Colonic mucosa (tissue), 4 donors: Measurements from ENCODE around the gene PRKAG2. TPM values are rescaled to one million over a fixed set of nuclear protein-coding genes. Genes with fewer than 3 reads are reported as not detected.
A peak's percentile ranks its signal among the peaks of the same experiment; 100 is the strongest.
"Not testable (repeated sequence)": the region's sequence is repeated elsewhere in the genome, so short reads cannot be mapped to it uniquely, and the experiment has no call there.

Source experiments
- DNase-seq: peaks from one replicate; pipeline ENCODE4 v3.0.0-alpha.2; 2020
- H3K27ac ChIP-seq: fragments of 200-600 bp; one replicate; pipeline ENCODE4 v1.8.0; 2021
- H3K27me3 ChIP-seq: fragments of 200-600 bp; one replicate; pipeline ENCODE4 v1.8.0; 2021
- H3K36me3 ChIP-seq: fragments of 200-600 bp; one replicate; pipeline ENCODE4 v1.8.0; 2021
- H3K4me1 ChIP-seq: fragments of 200-600 bp; one replicate; pipeline ENCODE4 v1.8.0; 2021; ENCODE audit warnings: mild to moderate bottlenecking
- H3K4me3 ChIP-seq: fragments of 200-600 bp; one replicate; pipeline ENCODE4 v1.8.0; 2021
- H3K9ac ChIP-seq, 2 donors: one replicate each; pipeline ENCODE4 v1.7.0; 2013; ENCODE audit warnings: control low read depth in 2 of 2, low read depth in 2 of 2, low read length in 2 of 2
- H3K9me3 ChIP-seq: fragments of 200-600 bp; one replicate; pipeline ENCODE4 v1.8.0; 2021
- intact Hi-C: fragments of 100-400 bp; cut with DNase I; formaldehyde crosslinking; loops from one replicate; pipeline ENCODE4 v1.14.1; 2022
- total RNA-seq, 2 donors: library from RNA; stranded (reverse); fragmentation: NEBNext Ultra II Directional in 1 of 2; extraction: Animal tissue kit (Norgen Biotek cat#: 25700) in 1 of 2; gene quantifications; one replicate each; pipeline ENCODE4 v1.2.1, GENCODE V29; 2021
- TF ChIP-seq, protein P1 (sequence below): fragments of 200-600 bp; IDR thresholded peaks from one replicate; pipeline ENCODE4 v1.8.0; 2022; ENCODE audit warnings: antibody characterized with exemption, mild to moderate bottlenecking
- donor health status: healthy.
- donor health status: DM: no; HTN: no; CAD: no.
- donor health status: DM: no; HTN: no; CAD: no.

The PRKAG2 gene
- total RNA-seq, 2 donors from 2014 or later: 36.3 to 42.0 TPM

DNA sequence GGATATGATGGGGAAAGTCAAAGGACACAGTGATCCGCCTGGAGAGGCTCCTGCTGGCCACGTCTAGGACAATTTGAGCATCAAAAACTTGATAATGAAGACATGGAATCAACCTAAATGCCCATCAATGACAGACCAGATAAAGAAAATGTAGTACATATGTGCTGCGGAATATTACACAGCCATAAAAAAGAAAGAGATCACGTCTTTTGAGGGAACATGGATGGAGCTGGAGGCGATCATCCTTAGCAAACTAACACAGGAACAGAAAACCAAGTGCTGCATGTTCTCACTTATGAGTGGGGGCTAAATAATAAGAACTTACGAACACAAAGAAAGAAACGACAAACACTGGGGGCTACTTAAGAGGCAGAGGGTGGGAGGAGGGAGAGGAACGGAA, 124.9 kb downstream of the PRKAG2 start:
- Histone ChIP-seq H3K9me3 (no peaks in the 10 kb centered on the region), H3K27ac (no peak overlapping the region), H3K9ac (no peak overlapping the region), H3K27me3 (no peaks in the 10 kb centered on the region), H3K4me1 (peaks cover 14% of the 10 kb centered on the region), H3K4me3 (no peak overlapping the region), H3K36me3 (no peaks in the 10 kb centered on the region)
- TF ChIP-seq, protein P1, sequence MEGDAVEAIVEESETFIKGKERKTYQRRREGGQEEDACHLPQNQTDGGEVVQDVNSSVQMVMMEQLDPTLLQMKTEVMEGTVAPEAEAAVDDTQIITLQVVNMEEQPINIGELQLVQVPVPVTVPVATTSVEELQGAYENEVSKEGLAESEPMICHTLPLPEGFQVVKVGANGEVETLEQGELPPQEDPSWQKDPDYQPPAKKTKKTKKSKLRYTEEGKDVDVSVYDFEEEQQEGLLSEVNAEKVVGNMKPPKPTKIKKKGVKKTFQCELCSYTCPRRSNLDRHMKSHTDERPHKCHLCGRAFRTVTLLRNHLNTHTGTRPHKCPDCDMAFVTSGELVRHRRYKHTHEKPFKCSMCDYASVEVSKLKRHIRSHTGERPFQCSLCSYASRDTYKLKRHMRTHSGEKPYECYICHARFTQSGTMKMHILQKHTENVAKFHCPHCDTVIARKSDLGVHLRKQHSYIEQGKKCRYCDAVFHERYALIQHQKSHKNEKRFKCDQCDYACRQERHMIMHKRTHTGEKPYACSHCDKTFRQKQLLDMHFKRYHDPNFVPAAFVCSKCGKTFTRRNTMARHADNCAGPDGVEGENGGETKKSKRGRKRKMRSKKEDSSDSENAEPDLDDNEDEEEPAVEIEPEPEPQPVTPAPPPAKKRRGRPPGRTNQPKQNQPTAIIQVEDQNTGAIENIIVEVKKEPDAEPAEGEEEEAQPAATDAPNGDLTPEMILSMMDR: no peak
- DNase-seq: no peak
- intact Hi-C loops: loop anchor here (10.0 kb wide), 1 partner anchor 287 kb away; no protein-coding TSS in a partner anchor

DNA sequence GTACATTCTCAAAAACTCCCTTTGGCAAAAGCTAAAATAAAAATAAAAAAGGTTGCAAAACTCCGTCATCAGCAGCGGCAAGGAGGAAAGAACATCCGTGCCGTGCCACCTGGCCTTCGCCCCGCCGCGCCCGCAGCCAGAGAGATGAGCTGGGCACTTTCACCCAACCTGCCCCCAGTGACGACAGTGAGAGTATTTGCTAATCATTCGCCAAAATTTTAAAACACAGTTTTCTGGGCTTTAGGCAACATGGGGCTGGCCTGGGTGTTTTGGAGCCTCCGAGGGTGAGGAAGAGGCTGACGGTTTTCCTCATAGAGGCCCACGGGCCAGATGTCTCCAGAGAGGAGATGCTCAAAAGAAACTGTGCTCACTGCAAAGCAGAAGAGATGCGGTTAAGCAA, 128.2 kb downstream of the PRKAG2 start:
- no peaks in the 10 kb centered on the region for H3K27me3 ChIP-seq
- TF ChIP-seq, protein P1: no peak
- H3K4me3 ChIP-seq: no peak overlapping the region
- no peak overlapping the region for H3K27ac ChIP-seq
- H3K36me3 ChIP-seq: no peaks in the 10 kb centered on the region
- no peaks in the 10 kb centered on the region for H3K9me3 ChIP-seq
- no peak overlapping the region for H3K9ac ChIP-seq
- DNase-seq: no peak
- H3K4me1 ChIP-seq: peaks cover 12% of the 10 kb centered on the region
- intact Hi-C loops: no loop called here

DNA sequence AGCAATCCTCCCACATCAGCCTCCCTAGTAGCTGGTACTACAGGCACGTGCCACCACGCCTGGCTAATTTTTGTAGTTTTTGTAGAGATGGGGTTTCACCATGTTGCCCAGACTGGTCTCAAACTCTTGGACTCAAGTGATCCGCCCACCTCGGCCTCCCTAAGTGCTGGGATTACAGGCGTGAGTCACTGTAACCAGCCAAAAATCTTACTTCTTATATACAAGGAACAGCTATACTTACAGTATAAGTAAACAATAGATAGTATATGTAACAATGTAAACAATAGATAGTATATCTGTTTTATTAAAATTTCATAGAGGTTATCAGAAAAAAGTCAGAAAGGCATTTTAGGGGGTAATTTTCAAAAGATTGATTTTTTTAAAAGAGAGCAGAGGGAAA, 128.9 kb downstream of the PRKAG2 start:
- H3K4me3 ChIP-seq, H3K27me3 ChIP-seq, H3K27ac ChIP-seq, H3K36me3 ChIP-seq, H3K9ac ChIP-seq, H3K9me3 ChIP-seq, DNase-seq, intact Hi-C loops: not testable (repeated sequence)
- peaks cover 12% of the 10 kb centered on the region for H3K4me1 ChIP-seq

DNA sequence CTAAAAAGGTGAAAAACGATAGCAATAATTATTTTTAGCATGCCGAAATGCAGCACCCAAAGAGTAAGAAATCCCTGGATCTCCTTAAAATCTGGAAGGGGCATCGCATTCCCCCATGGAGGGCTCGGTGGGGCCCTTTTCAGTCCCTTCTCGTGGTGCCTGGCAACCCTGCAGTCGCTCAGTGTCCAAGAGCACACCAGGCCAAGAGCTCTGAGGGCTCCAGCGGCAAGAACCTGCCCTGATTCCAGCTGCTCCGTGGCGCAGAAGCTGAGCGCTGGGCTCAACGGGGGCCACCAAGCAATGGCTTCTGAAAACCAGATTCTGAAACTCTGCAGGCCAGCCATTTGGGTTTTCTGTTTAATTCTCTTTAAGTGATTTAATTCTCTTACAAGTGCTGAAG, 131.2 kb downstream of the PRKAG2 start:
- peak overlapping the region; percentile 42 for H3K27ac ChIP-seq
- H3K4me3 ChIP-seq: no peak overlapping the region
- H3K9me3 ChIP-seq: no peaks in the 10 kb centered on the region
- peaks cover 12% of the 10 kb centered on the region for H3K4me1 ChIP-seq
- H3K9ac ChIP-seq: peak overlapping the region in 1 of 2 donors; percentile 48
- no peak for DNase-seq
- no peaks in the 10 kb centered on the region for H3K36me3 ChIP-seq
- intact Hi-C loops: no loop called here
- H3K27me3 ChIP-seq: no peaks in the 10 kb centered on the region
- TF ChIP-seq, protein P1: no peak

DNA sequence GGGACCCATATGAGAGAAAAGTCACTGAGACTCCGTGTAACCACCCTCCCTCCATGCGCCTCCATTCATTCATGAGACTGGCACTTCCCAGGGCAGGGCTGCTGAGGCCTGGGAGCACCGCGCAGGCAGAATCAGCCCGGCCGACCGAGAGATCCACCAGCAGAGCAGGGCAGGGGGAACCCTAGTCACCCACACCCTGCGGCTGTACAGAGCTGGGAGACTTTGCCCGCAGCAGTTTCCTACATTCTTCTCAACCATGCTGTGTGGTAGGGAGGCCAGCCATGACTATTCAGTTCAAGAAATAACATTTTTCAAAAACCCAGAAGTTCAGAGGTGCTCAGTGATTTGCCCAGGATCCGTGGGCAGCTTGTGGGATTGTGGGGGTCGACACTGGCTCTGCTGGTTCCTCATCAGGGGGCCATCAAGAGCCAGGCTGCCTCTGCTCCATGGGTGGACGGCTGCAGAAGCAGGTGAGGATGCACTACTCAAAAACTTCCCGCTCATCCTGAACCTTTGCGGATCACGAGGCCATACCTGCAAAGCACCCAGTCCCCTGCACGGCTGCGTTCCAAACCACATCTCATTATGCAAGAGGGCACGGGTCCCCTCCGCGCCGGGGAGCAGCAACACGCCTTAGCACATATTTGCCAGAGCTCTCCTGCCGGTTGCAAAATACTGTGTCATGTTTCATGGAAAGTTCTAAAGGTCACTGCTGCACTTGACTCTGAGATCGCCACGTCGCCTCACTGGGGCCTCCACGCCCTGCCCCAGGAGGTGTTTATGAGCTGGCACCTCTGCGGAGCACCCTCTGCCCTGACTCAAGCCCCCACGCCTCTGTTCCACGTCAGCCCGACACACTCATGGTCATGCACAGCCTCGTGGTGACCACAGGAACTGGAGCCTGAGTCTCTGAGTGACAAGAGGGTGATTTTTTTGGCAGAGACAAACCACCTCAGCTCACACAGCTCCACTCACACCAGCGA, 132.0 kb downstream of the PRKAG2 start:
- Histone ChIP-seq H3K27me3 (no peaks in the 10 kb centered on the region), H3K9me3 (no peaks in the 10 kb centered on the region), H3K4me1 (peaks cover 12% of the 10 kb centered on the region), H3K27ac (peak overlapping the region; percentile 44), H3K9ac (peak overlapping the region in 1 of 2 donors; percentile 48), H3K36me3 (no peaks in the 10 kb centered on the region), H3K4me3 (no peak overlapping the region)
- intact Hi-C loops: no loop called here
- TF ChIP-seq, protein P1: peak; percentile 34
- DNase-seq: peak; percentile 83

DNA sequence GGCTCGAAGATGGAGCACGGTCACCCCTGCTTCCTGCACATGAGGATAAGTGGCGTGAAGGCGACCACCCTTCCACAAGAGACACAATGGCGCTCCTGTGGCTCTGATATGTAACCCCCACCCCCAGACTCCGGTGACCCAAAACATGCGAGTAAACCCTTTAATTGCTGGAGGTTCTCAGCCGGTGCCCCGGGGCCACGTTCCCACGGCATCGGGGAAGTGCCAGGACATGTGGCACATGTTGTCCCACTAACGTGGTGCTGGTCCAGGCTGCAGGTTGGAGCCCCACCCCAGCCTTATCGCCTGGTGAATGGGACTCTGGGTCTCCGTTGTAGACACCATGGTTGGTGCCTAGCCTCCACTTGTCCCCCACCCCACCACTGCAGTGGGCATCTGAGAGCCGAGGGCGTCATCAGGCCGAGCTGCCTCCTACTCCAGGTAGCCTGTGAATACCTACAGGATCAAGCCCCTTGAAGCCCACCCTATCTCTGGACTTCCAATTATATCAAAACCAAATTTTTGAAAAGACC, 132.8 kb downstream of the PRKAG2 start:
- TF ChIP-seq, protein P1: no peak
- Histone ChIP-seq H3K4me1 (peaks cover 12% of the 10 kb centered on the region), H3K9ac (no peak overlapping the region), H3K9me3 (no peaks in the 10 kb centered on the region), H3K27me3 (no peaks in the 10 kb centered on the region), H3K27ac (no peak overlapping the region), H3K4me3 (no peak overlapping the region), H3K36me3 (no peaks in the 10 kb centered on the region)
- no peak for DNase-seq
- intact Hi-C loops: no loop called here
